HG02642 (cell line): Measurements from ENCODE around the gene ASCL1.

ENCODE experiments used
- ATAC-seq: cut with Tn5 transposase; IDR thresholded peaks from one replicate; pipeline ENCODE4 v1.9.1; 2021; ENCODE audit warnings: mild to moderate bottlenecking; ENCODE audit not compliant: unreplicated experiment, poor library complexity

ASCL1 gene

DNA sequence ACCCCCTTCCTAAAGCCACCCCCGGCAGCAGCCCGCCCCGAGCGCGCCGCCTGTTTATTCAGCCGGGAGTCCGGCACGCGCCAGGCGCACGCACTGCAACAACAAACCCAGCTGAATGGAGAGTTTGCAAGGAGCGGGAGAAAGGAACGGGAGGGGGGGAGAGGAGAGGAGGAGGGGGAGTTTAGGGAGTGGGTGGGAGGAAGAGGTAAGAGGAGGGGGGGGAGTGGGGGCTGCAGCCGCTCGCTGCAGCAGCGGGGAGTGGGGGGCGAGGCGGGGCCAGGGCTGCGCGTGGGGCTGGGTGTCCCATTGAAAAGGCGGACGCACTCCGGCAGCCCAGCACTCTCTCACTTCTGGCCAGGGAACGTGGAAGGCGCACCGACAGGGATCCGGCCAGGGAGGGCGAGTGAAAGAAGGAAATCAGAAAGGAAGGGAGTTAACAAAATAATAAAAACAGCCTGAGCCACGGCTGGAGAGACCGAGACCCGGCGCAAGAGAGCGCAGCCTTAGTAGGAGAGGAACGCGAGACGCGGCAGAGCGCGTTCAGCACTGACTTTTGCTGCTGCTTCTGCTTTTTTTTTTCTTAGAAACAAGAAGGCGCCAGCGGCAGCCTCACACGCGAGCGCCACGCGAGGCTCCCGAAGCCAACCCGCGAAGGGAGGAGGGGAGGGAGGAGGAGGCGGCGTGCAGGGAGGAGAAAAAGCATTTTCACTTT, at the start of gene ASCL1:
Gene ASCL1, plus strand, starts transcription at position 336 of the 712 bp plus-strand sequence. CDS start 571 bp downstream, outside the sequence.
- ATAC-seq, result no peak

DNA sequence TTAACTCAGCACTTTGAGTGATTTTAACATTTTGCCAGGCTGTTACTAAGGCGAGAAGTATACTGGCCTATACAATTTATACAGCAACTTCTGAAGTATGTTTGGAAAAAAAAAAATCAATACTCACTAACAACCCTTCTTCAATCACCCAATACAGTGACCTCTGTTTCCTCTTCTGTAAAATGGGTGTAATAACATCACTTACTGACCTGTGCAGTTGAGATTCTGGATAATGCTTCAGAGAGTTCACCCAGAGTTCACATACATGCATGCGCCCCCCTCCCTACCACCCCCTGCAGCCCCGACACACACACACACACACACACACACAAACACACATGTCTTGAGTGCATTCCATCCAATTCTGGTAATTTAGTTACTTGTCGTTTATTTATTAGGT, 49.6 kb upstream of the ASCL1 start:
- no peak for ATAC-seq

DNA sequence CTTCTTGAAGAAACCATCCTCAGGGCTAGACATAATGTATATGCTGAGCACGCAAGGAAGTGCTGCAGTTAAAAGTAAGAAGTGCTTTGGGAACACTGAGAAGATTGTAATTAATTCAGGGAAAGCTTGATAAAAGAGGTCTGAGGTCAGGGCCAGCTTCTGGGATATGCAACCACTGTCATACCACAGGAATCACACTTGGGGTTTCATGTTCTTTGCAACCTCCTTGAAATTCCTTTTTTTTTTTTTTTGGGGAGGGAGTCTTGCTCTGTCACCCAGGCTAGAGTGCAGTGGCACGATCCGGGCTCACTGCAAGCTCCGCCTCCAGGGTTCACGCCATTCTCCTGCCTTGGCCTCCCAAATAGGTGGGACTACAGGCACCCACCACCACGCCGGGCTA, 47.3 kb upstream of the ASCL1 start:
- no peak for ATAC-seq

DNA sequence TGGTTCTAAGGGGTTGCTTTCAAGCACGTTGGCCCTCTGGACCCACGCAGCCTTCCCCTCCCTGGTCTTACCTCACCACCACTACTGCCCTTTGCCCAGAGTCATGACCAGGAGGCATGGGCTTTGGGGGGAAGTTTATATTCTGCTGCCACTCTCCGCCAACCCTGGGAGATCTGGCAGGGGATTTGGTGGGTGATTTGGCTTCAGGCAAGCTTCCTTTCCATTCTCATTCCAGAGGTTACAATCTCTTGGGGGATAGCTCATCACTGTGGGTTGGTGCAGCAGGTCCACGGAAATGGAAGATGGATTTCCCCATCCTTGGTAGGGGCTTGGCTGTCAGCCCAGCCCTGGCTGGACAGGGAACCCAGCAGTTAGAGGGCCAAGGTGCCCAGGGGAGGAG, 46.7 kb upstream of the ASCL1 start:
- no peak for ATAC-seq

DNA sequence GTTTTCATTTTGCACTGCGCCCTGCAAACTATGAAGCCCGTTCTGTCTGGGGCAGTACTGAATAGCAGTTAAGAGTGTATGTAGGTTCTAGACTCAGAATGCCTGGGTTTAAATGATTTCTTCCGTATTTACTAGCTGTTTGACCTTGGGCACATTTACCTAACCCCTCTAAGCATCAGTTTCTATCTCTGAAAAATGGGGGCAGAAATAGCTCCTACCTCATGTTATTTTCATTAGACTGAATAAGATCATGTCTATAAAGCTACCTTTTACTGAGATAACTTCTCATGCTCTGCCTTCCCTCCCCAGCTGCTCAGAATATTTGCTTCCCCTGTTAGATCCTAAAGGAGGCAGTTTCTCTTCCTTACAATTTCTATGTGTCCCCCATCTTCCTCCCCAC, 46.2 kb upstream of the ASCL1 start:
- ATAC-seq, result no peak

DNA sequence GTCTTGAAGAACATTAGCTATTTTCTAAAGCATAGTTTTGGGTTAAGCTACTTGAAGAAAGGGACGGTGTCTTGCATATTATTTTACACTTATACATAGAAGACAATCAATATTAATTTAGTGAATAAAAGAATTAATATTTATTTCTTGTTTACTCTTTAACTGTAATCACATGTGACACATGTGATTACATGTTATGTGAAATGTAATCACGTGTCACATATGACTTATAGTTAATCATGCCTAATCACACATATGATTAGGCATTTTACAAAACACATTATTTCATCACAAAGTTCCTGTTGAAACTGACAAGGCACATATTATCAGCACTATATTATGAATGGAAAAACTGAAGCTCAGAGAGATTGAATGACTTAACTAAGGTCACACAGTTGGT, 45.2 kb upstream of the ASCL1 start:
- no peak for ATAC-seq

DNA sequence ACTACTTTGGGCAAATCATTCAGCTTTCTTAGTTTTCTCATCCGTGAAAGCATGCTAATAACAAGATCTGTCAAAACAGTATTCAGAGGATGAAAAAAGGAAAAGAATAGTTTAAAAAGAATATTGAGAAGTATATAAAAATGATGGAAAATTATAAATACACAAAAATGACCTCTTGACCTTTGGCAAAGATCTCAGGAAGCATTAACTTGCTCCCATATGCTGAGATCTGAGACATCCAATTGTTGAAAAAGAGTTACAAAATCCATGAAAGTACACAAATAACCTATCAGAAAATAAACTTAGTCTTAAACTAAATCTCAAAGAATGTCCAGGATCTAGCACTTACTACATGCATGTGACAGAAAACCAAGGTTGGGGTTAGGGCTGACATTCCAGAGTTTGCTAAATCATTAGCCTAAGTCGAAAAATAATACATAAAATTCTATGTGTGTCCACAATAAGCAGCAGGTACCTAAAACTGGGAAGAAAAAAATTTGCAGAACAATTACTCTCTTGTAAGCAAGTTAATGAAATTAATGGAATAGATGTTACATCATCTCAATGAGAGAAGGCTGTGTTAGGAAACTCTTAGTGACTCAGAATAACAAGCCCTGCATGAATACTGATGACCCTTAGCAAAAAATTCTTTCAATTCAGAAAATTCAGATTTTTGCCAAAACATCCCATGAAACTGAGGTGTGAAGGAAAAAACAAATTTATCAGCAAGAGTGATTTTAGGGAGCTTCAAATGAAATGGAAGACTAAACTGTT, 43.8 kb upstream of the ASCL1 start:
- ATAC-seq, result no peak

DNA sequence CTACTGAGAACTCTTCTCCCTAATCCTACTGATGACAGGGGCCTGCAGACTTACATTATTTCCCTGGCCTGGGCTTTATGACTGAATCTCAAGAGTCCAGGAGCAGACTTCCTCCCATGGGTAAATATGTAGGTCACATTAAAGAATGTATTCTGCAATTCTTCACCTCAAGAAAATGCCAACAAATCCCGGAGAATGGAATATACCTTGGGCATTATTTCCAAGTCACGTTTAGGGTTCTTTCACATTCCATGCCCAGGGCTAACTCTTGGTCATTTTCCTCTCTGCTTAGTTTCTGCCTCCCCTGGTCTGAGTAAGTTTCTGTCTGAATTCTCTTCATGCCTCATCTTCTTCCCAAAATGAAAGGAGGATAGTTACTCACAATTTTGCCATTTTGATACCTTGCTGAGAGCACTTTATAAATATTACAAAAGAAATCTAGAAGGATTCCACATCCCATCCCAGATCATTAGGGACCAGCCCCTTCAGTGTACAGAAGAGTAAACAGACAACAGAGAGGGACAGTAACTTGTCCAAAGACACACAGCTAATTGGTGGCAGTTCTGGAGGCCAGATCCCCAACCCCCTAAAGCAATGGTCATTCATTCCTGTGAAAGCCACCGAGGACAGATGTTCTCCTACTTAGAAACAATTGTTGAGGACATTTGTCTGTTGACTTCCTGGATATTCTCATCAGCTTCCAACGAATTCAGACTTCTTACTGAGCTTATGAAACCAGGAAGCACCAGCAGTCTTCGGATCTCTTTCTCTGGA, 41.0 kb upstream of the ASCL1 start:
- ATAC-seq, result no peak

DNA sequence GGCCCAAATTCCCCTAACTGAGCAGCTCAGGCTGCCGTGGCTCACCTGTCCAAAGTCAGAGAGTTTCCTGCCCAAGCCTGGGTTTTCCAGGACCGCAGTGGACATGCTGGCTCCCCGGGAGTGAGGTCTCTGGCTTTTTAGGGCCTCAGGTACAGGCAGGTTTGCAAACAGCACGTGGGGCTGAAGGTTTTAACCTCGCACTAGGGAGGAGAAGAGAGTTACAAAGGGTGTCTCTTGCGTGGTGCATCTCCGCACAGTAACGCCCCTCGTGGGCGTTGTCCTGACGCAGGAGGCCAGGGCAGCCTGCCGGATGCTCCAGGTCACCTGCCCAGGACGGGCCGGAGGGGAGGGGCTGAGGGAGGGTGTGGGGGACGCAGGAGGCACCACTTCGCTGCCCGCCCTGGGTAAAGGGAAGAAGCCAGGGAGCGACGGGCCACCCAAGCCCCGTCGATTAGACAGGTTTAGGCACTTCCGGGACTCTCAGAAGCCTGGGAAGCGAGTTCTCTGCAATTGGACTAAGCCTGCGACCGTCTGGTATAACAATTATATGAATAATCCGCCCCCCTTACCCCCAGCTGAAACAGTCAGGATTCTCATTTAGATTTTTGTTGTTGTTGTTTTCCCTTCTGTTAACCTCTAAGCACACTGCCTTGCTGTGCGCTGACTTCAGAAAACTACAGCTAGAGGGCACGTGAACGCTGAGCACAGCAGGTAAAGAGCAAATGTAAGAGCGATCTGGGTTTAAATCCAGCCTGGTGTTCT, 40.3 kb upstream of the ASCL1 start, which contains the start of gene PAH:
Gene PAH, minus strand, starts transcription at position 219 of the 762 bp plus-strand sequence. Its CDS starts 114 bp downstream, at position 105.
- ATAC-seq, result peak; percentile 68

DNA sequence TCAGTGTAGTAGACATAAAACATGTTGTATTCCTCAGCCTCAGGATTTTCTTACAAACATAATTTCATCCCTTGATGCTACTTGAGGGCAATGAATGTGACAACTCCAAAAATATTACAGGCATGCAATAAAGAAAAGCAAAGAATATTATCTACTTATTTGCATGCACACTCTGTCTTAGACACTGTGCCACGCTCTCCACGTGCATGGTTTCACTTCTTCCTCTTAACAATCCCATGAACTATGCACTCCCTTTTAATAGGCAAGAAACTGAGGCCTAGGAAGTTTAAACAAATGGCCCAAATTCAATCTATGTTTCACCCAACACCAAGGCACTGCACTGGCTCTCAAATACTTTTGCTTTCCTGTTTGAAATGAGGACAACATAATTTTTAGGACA, 38.6 kb upstream of the ASCL1 start:
- ATAC-seq, result no peak

DNA sequence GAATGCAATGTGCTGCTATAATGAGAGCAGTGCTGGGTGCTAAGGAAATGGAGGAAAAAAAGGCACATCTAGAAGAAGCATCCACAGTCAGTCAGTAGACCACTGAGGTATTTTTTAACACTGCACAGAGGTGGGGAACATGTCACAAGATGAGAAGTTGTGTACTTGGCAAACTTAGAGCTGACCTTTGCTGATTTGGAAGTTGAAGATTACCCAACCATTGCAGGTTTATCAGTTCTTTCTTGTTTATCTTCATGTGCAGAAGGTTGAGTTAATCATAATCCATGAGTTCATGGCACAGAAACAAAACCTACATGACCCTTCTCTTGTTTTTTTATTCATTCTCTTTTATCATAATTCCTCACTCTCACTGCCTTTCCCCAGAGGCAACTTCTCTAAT, 37.2 kb upstream of the ASCL1 start:
- no peak for ATAC-seq

DNA sequence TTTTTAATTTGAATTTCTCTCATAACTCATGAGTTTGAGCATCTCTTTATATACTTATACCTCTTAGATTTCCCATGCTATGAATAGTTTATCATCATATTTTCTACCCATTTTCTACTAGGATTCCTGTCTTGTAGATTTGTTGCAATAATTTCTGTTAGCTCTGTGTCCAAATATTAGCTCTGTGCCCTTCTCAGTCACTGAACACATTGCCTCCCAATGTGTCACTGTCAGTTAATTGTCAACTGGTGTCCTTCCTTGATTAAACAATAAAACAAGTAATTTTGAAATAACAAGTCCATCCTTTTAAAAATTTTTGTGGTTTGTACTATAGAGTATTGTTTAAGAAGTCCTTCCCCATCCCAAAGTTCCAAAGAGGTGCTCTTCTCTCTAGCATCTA, 36.2 kb upstream of the ASCL1 start:
- ATAC-seq, result no peak

DNA sequence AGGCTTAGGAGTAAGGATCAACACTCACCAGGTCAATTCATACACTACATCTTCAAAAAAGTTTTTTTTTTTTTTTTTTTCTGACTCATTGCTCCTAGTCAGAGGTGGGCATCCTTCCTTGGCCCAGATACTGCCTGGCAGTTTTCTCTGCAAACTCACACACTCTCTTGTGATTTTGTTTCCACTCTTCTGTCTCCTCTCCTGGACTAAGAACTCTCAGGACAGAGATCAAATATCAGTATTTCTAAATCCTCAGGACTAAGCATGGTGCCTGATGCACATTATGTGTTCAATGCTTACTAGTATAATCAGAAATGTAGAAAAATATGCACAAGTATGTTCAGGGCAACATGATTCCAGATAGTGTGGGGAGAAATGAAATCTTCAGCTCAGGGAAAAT, 30.3 kb upstream of the ASCL1 start:
- ATAC-seq, result no peak

DNA sequence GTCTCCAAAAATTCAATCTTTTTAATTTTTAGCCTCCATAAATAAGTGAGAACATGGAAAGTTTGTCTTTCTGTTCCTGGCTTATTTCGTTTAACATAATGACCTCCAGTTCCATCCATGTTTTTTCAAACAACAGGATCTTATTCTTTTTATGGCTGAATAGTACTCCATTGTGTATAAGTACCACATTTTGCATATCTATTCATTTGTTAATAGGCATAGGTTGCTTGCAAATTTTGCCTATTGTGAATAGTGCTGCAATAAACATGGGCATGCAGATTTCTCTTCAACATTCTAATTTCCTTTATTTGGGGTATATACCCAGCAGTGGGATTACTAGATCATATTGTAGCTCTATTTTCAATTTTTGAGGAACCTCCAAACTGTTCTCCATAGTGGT, 24.3 kb upstream of the ASCL1 start:
- ATAC-seq, result no peak

DNA sequence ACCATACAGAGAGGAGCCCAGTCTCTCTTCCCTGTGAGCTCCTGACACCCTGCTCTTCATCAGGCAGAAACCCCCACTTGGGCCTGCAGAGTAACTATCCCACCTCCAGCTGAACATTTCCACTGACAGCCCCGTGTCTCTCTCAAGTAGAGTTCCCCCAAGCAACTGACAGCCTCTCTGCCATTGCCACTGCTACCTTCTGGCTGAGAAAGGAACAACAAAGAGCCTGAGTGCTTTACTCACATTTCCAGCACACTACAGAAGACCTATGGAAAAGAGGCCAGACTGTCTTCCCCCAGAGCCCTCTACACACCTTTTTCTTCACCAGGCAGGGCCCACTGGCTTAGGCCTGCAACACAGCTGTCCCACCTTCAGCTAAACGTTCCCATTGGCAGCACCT, 18.4 kb upstream of the ASCL1 start:
- ATAC-seq, result no peak

DNA sequence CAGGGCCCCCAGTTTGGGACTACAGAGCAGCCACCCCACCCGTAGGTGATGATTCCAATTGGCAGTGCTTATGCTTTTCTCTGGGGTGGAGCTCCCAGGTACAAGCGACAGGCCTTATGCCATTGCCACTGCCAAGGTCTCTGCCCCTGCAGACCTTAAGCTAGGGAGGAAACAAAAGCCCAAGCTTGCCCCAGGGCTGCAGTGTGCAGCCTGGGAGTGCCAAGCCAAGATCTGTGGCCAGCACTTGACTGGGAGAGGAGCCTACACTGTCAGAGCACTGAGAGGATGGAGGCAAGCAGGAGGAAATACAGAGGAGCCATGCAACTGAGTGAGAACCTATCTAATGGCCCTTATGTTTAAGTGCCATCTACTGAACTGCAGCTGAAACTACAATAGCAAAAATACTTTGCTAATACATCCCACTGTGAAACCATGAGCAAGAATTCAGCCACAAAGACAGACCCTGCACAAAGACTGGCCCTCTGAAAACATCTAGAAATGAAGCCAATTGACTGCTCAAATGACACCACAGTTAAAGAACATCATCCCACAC, 17.7 kb upstream of the ASCL1 start:
- no peak for ATAC-seq

DNA sequence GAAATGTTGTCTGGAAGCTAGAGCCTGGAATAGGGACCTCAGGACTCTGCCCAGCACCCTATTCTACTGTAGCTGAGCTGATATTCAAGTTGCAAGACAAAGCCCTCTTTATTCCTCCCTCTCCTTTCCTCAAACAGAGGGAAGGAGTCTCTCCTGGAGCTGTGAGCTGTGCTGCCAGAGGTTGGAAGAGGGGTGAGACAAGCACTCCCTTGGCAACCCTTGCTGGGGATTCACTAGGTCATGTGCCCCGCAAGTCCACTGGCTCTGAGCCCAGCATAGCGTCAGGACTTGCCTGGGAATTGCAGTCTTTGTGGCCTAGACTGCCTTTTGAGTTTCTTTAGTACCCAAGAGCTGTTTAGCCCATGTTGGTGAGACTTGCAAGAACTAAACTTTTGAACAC, 11.4 kb upstream of the ASCL1 start:
- no peak for ATAC-seq

DNA sequence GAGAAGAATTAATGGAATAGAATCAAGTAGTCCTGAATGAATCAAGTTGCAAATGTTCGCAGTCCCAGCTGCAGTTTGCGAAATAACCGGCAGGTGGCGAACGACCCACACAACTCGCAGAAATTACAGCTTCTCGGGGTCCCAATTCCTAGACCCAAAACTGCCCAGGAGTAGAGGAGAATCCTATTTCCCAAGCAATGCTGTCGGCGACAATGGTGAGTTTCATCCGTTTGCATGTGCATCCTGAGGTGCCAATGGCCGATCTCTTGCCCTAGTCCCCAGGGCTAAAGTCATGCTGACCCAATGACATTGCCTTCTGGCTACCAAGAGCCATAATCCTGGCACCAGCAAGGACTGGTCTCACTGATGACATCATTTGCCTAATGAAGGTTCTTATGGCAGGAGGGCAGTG, 8.5 kb upstream of the ASCL1 start:
- no peak for ATAC-seq

DNA sequence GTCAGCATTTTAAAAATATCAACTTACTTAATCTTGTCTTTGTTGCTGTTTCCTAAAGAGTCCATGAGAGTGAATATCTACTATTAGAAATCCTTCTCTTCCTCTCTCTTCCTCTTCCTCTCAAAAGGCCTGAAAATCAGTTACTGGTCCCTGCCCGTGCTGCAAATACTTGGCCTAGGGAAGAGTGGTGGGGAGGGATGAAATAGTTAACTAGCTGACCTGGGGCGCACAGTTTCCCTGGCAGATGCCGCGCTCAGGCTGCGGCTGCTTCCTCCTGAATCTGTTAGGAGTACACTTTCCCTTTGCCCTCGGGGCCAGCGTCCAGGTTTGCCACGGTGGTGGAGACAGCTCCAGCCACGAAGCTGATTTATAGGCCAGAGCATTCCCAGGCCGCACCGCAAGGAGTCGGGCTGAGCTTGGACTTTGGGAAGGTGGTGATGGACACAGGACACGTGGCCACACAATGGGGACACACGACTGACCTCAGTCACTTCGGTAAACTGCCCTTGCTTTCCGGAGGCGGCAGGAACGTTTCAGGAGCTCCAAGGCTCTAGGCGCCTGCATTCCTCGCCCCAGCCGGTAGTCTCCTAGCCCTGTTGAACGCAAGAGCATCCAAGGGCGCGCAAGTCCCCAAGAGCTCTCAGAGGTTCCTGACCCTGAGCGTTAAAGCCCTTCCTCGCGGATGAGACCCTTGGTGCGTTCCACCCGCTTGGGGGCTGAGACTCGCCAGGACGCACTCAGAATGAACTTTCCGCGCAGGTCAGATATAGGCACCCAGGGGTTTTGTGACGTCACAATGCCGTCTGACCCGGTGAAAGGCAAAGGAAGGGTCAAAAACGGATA, 7.1 kb upstream of the ASCL1 start:
- no peak for ATAC-seq
